Esophagus mucosa (tissue), 1 donor: ENCODE results near the gene TNRC18. TPM values are rescaled to one million over a fixed set of nuclear protein-coding genes. Genes with fewer than 3 reads are reported as not detected.

Experiments
- ATAC-seq: fragments of 200-7000 bp; cut with Tn5 transposase; one replicate; pipeline ENCODE4 v1.9.1; 2020
- total RNA-seq: library from RNA; stranded (reverse); gene quantifications from one replicate; pipeline ENCODE4 v1.2.4, GENCODE V29; 2023
- donor health status: DM: yes; HTN: yes; CAD: no.

The TNRC18 gene
- total RNA-seq, 1 donor from 2014 or later: 26.2 TPM

- no peak for ATAC-seq
Measured at GRCh38 chr7:5403442-5403841, 20.2 kb downstream of the TNRC18 start.

DNA sequence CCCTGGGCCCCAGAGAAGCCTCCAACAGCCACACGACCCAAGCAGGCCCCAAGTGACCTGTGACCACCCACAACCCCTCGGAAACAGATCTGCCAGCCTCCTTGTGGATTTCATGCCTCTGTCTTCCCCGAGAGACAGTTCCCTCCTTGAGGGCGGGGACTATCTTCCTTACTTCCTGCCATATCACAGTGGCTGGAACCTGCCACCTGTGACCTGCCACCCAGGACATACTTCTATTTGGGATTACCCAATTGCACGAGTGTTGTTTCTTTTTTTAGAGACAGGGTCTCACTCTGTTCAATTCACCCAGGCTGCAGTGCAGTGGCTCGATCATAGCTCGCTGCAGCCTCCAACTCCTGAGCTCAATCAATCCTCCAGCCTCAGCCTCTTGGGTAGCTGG lies 25.9 kb downstream of the TNRC18 start:
- ATAC-seq: no peak

DNA sequence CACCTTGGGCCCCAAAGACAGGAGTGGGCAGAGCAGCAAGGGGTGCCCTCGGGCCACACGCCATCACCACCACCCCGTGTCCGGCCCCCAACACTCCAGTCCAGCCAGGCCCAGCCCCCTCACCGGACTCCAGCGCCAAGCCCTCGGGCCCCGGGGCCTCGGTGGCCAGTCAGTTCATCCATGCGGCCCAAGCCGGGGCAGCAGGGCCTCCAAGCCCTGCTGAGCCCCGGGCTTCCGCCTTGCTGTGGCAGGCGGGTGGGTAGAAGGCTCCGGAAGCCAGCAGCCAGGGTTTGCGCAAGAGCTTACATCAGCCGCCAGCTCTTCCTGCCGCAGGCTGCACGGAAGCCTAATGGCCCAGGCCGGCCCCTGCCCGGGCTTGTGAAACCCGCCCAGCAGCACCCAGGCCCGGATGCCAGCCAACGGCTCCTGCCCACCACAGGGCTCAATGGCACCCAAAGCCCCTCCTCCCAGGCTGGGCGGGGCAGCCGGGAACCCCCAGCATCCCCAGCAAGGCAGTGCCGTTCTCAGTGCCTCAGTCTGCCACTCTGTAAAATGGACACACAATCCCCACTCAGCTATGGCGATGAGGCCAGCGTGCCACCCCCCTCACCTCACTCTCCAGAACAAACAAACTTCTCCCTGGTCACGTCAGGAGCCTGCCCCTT lies 26.5 kb downstream of the TNRC18 start:
- ATAC-seq: peak; percentile 94

DNA sequence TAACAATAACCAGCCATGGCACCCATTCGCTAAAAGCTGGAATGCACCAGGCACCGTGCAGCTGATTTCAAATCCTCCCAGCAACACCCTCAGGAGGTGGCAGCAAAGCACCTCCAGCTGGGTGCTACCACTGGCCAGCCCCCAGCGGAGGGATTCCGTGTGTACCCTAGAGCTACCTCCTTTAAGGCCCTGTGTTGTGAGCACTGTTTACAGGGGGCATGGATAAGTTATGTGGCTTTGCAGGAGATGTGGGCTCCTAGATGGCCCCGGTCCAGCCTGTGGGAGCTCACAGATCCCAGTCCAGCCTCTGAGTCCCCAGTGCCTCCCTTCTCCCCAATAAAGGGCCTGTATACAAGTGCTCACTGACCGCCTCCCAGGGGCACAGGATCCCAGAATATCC lies 27.1 kb downstream of the TNRC18 start:
- ATAC-seq: peak; percentile 46

- ATAC-seq: no peak
Measured at GRCh38 chr7:5395246-5395645, 28.4 kb downstream of the TNRC18 start.

DNA sequence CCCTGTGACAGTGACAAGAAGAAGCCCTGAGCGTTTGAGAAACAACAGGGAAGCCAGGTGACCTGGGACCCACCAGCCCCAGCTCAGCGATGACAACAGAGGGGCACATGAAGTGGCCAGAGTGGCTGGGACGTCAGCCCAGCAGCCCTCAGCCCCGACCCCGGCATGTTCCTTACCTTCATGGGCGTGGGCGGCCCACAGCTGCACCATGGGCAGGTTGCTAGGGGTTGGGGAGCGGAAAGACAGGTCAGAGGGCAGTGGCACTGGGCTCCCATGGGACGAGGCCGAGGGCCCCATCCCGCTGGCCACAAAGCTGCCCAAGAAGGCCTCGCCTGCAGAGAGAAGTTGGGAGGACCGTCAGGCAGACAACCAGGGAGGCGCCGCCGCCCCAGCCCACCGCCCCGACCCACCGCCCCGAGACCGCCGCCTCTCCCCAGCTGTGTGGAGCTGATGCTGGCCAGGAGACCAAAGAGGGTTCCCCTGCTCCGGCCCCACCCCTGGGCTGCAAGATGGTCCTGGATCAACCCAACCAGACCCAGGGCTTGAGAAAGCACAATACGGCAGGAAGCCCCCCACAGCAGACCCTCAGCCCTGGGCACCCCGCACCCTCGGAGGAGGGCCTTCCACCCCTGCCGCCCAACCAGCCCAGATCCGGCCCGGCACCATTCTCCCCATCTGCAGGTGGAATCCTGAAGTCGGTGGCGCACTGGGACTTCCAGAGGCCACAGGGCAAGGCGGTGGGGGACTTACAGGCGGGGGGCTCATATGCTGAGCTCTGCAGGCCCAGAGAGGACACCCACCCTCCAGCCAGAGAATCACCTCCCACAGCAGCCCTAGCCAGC lies 29.1 kb downstream of the TNRC18 start:
- no peak for ATAC-seq

DNA sequence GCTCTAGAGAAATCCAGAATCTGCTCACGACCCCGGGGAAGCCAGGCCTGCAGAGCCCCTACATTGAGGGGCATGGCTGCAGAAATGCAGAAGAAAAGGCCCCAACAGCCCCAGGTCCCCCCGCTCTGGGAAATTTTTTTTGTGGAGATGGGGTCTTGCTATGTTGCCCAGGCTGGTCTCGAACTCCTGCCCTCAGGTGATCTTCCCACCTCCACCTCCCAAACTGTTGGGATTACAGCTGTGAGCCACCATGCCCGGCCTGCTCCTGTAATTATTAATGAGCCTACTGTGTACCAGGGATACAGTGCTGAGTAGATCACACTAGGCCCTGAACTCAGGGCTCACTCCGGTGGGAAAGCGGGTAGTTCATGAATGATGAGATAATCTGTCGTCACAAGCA lies 29.9 kb downstream of the TNRC18 start:
- ATAC-seq: no peak

DNA sequence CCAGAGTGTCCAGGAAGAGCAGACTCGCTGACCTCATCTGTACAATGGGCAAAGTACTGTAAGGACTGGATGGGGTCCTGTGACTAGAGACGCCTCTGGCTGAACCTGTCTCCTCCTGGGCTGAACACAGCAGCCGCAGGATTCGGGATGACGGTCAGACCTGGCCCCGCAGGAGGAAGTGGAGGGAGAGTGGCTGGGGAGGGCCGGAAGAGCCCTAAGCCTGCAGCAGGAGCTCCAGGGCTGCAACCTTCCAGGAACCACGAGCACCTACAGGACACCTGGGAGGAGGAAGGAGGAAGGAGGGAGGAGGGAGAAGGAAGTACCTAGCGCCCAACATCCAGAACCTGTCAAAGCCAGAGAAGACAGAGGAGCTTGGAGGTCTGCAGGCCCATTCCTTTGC lies 30.3 kb downstream of the TNRC18 start:
- ATAC-seq: no peak

DNA sequence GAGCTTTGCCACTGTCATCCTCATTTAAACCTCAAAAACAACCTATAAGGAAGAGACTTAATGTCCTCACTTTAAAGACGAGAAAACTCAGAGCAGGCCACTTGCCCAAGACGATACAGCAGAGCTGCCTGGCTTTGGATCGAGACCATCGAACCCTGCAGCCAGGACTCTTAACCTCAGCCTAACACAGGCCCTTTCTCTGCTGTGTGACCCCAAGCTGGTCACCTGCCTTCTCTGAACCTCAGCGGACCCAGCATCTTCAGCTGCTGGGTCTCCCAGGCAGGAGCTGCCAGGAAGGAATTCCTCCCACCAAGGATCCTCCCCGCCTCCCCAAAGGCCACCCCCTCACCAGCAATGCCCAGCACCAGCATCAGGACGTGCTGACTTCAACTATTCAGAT lies 32.7 kb downstream of the TNRC18 start:
- no peak for ATAC-seq

DNA sequence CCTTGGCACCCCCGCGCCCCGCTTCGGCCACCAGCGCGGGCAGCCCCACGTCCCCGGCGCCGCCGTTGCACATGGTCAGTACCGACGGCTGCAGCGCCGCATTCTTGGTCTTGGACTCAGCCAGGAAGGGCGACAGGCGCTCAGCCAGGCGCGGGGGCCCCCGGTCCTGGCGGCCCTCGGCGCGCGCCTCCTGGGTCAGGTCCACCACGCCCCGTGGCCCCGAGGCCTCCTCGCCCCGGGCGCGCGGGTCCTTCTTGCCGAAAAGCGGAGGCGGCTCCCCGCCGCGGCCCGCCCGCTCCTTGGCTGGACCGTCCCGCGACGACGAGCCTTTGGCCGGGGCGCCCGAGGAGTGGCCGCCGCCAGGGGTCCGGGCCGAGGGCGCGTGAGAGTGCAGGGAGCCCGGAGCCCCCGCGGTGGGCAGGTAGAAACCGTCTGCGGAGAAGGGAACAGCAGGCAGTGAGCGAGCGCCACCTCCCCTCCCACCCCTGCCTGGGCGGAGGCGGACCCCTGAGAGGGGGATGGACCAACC lies 34.7 kb downstream of the TNRC18 start:
- peak; percentile 6 for ATAC-seq

DNA sequence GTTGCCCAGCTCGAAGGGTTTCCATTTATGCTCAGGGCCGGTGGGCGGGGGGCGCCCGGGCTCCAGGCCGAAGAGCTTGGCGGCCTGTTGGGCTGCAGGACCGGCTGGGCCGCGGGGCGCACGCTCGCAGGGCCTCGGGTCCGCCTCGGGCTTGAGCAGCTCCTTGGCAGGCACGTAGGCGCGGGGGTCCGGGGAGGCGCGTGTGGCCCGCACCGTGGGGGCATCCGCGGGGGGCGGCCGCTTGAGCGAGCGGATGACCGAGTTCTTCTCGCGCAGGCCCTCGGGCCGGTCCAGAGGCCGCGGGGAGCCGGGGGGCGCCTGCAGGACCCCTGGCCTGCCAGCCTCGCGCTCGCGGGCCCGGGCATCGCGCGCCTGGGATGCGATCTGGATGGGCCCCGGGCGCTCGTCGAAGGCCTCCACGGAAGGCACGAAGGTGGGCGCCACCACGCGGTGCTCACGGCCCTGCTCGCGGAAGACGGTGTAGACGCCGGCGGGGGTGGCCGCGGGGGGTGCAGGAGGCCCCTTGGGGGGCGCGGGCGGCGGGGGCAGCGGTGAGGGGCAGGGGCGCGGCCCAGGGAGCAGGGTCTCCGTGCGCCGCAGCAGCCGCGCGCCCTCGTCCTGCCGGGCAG lies 35.2 kb downstream of the TNRC18 start:
- no peak for ATAC-seq

GRCh38 chr7:5387711-5388245 lies 35.9 kb downstream of the TNRC18 start:
- ATAC-seq: peak; percentile 15

- ATAC-seq: no peak
Measured at GRCh38 chr7:5384618-5385017, 39.0 kb downstream of the TNRC18 start.

DNA sequence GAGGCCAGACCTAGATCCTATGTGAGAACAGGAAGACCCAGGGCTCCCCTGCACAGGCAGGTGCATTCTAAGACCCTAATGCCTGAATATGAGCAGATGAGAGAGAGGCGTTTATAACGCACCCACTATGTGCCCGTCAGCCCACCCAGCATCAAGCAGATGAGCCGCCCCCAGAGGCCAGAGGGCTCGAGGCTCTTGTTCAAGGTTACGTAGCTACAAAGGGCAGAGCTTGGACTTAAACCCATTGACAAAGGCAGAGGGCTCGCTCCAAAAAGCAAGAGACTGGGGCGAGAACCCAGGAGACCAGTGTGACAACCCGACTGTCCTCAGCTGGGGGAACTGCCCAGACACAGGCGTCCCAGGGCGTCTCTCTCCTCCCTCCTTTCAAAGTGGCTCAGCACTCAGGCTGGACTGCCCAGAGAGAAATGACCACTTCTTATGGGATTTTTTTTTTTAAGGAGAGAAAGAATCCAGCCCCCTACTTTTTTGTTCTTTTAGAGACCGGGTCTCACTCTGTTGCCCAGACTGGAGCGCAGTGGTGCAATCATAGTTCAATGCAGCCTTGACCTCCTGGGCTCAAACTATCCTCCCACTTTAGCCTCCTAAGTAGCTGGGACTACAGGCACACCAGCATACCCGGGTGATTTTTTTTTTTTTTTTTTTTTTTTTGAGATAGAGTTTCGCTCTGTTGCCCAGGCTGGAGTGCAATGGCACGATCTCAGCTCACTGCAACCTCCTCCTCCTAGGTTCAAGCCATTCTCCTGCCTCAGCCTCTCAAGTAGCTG lies 40.1 kb downstream of the TNRC18 start:
- ATAC-seq: no peak

GRCh38 chr7:5382281-5382892 lies 41.2 kb downstream of the TNRC18 start:
- ATAC-seq: no peak

GRCh38 chr7:5381071-5381772 lies 42.4 kb downstream of the TNRC18 start:
- no peak for ATAC-seq

DNA sequence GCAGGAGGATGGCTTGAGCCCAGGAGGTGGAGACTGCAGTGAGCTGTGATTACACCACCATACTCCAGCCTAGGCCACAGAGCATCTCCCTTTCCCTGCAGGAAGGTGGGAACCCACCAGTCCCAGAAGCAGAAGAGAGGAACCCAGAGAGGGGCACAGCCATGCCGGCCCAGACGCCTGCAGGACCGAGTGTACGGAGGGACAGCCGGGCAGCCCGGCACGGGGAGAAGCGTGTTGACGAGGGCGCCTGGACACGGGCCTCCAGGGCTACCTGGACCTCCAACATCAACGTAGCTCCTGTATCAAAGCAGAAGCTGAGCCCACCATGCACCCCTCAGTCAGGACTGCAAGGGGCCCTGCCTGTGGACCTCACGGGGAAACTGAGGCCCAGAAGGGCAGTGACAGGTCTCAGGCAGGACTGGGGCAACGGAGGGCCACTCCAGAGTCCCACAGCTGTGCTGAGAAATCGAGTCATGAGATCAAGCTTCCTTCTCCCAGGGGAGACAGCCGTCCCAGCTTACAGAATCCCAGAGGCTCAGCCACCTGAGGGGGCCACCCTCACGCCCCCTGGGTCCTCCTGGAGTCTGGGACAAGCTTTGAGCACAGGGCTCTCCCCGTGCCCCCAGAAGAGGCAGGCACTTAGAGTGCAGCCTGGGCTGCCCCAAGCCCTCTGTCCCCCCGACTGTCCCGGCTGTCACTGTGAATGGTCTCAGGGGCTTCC lies 43.1 kb downstream of the TNRC18 start:
- no peak for ATAC-seq

GRCh38 chr7:5379546-5379945 lies 44.1 kb downstream of the TNRC18 start:
- no peak for ATAC-seq

DNA sequence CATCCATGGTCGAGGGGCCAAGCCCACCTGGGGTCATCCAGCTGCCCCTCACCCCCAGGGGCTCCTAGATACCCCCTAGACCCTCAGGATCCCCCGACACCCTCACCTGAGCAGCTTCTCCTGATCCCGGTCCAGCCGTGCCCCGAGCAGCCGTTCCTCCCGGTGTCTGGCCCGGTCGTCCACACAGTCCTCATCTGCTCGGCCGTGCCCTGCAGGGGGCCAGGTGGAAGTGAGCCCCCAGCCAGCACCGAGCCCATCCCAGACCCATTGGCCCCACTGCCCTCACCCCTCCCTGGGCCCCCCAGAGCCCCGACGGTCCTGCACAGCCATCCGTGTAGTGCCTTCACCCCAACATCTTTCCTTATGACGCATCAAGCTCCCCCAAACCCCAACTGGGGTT lies 45.8 kb downstream of the TNRC18 start:
- no peak for ATAC-seq

- no peak for ATAC-seq
Measured at GRCh38 chr7:5377279-5377678, 46.4 kb downstream of the TNRC18 start.

DNA sequence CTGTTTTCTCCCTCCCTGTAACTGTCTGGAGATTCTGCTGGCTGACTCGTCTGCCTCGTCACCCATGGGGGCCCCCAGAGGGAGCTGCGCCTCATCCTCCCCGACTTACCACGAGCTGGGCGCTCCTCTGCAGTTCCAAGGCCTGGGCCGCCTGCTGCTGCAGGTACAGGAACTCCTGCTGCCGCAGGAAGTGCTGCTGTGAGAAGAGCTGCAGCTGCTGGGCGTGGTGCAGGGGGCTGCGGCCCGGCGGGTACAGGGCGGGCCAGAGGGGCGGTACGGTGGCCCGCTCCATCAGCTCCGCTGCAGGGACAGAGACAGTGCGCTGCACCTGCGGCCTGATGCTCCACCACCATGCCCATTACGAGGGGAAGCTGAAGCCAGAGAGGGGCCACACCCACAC lies 47.7 kb downstream of the TNRC18 start:
- ATAC-seq: no peak
